ENCODE data around the gene CEP55. TPM values are rescaled to one million over a fixed set of nuclear protein-coding genes. Genes with fewer than 3 reads are reported as not detected.

CEP55 gene
- total and polyA plus RNA-seq, 4 donors: 0.43 to 2.8 (median 0.99) TPM

- Histone ChIP-seq H3K4me1 (ENCODE audit: control insufficient read depth in 1 of 2, insufficient read depth in 2 of 2, low read length in 2 of 2) (peaks cover 0 to 6% of the 10 kb centered on the region in 2 donors), H3K4me3 (ENCODE audit: low read length in 2 of 2) (no peak overlapping the region), H3K27me3 (ENCODE audit: control insufficient read depth in 1 of 2, insufficient read depth in 2 of 2, low read length in 1 of 2) (no peaks in the 10 kb centered on the region), H3K36me3 (ENCODE audit: control insufficient read depth in 1 of 2, insufficient read depth in 2 of 2, low read length in 1 of 2) (peaks cover 0 to 4% of the 10 kb centered on the region in 2 donors), H3K27ac (ENCODE audit: low read depth in 1 of 2, low read length in 2 of 2) (peak overlapping the region; percentile 65 to 85), H3K9me3 (ENCODE audit: control insufficient read depth, low read length) (no peaks in the 10 kb centered on the region)
- intact Hi-C loops (cut with DNase I): no loop called here
- 81 to 87% methylated on average over 8 of the region's 8 CpGs for WGBS, 2 donors
- ATAC-seq (ENCODE audit: low FRiP score): no peak
- no peak for DNase-seq
Observed at GRCh38 chr10:93457511-93457910, 38.9 kb upstream of the CEP55 start.

- H3K27ac ChIP-seq (ENCODE audit: low read depth in 1 of 2, low read length in 2 of 2): peak overlapping the region; percentile 87 to 96
- ATAC-seq (ENCODE audit: low FRiP score) (peak; percentile 92), DNase-seq (peak; percentile 91 to 92)
- H3K36me3 ChIP-seq (ENCODE audit: control insufficient read depth in 1 of 2, insufficient read depth in 2 of 2, low read length in 1 of 2): peaks cover 0 to 4% of the 10 kb centered on the region in 2 donors
- intact Hi-C loops (cut with DNase I): loop anchor here in 1 of 2 donors (2.0 kb wide), 1 partner anchor 14 kb away; no protein-coding TSS in a partner anchor
- no peaks in the 10 kb centered on the region for H3K27me3 ChIP-seq (ENCODE audit: control insufficient read depth in 1 of 2, insufficient read depth in 2 of 2, low read length in 1 of 2)
- no peak overlapping the region for H3K4me3 ChIP-seq (ENCODE audit: low read length in 2 of 2)
- peaks cover 0 to 6% of the 10 kb centered on the region in 2 donors for H3K4me1 ChIP-seq (ENCODE audit: control insufficient read depth in 1 of 2, insufficient read depth in 2 of 2, low read length in 2 of 2)
- 4 to 5% methylated on average over 6 of the region's 6 CpGs for WGBS, 2 donors
- H3K9me3 ChIP-seq (ENCODE audit: control insufficient read depth, low read length): no peaks in the 10 kb centered on the region
Observed at GRCh38 chr10:93458821-93459257, 37.6 kb upstream of the CEP55 start.

GRCh38 chr10:93459466-93459865, 36.9 kb upstream of the CEP55 start:
- ATAC-seq (ENCODE audit: low FRiP score): no peak
- peaks cover 0 to 4% of the 10 kb centered on the region in 2 donors for H3K36me3 ChIP-seq (ENCODE audit: control insufficient read depth in 1 of 2, insufficient read depth in 2 of 2, low read length in 1 of 2)
- peaks cover 0 to 9% of the 10 kb centered on the region in 2 donors for H3K4me1 ChIP-seq (ENCODE audit: control insufficient read depth in 1 of 2, insufficient read depth in 2 of 2, low read length in 2 of 2)
- H3K4me3 ChIP-seq (ENCODE audit: low read length in 2 of 2): no peak overlapping the region
- no peaks in the 10 kb centered on the region for H3K9me3 ChIP-seq (ENCODE audit: control insufficient read depth, low read length)
- 56 to 65% methylated on average over 3 of the region's 3 CpGs for WGBS, 2 donors
- intact Hi-C loops (cut with DNase I): loop anchor here in 1 of 2 donors (2.0 kb wide), 1 partner anchor 15 kb away; no protein-coding TSS in a partner anchor
- peak overlapping the region; percentile 87 to 96 for H3K27ac ChIP-seq (ENCODE audit: low read depth in 1 of 2, low read length in 2 of 2)
- H3K27me3 ChIP-seq (ENCODE audit: control insufficient read depth in 1 of 2, insufficient read depth in 2 of 2, low read length in 1 of 2): no peaks in the 10 kb centered on the region
- DNase-seq: no peak

- H3K4me1 ChIP-seq (ENCODE audit: control insufficient read depth in 1 of 2, insufficient read depth in 2 of 2, low read length in 2 of 2): peaks cover 0 to 11% of the 10 kb centered on the region in 2 donors
- WGBS, 2 donors: 32 to 35% methylated on average over 4 of the region's 4 CpGs
- no peak for DNase-seq
- no peak for ATAC-seq (ENCODE audit: low FRiP score)
- intact Hi-C loops (cut with DNase I): no loop called here
- H3K36me3 ChIP-seq (ENCODE audit: control insufficient read depth in 1 of 2, insufficient read depth in 2 of 2, low read length in 1 of 2): peaks cover 0 to 4% of the 10 kb centered on the region in 2 donors
- H3K27me3 ChIP-seq (ENCODE audit: control insufficient read depth in 1 of 2, insufficient read depth in 2 of 2, low read length in 1 of 2): no peaks in the 10 kb centered on the region
- H3K27ac ChIP-seq (ENCODE audit: low read depth in 1 of 2, low read length in 2 of 2): peak overlapping the region in 1 of 2 donors; percentile 79
- no peaks in the 10 kb centered on the region for H3K9me3 ChIP-seq (ENCODE audit: control insufficient read depth, low read length)
- H3K4me3 ChIP-seq (ENCODE audit: low read length in 2 of 2): no peak overlapping the region
Observed at GRCh38 chr10:93461109-93461806, 35.2 kb upstream of the CEP55 start.

GRCh38 chr10:93461807-93462178, 34.6 kb upstream of the CEP55 start:
- intact Hi-C loops (cut with DNase I): no loop called here
- 100% methylated on average over 1 of the region's 1 CpG for WGBS, 2 donors
- no peaks in the 10 kb centered on the region for H3K9me3 ChIP-seq (ENCODE audit: control insufficient read depth, low read length)
- H3K27me3 ChIP-seq (ENCODE audit: control insufficient read depth in 1 of 2, insufficient read depth in 2 of 2, low read length in 1 of 2): no peaks in the 10 kb centered on the region
- no peak overlapping the region for H3K4me3 ChIP-seq (ENCODE audit: low read length in 2 of 2)
- peaks cover 0 to 11% of the 10 kb centered on the region in 2 donors for H3K4me1 ChIP-seq (ENCODE audit: control insufficient read depth in 1 of 2, insufficient read depth in 2 of 2, low read length in 2 of 2)
- ATAC-seq (ENCODE audit: low FRiP score) (no peak), DNase-seq (no peak)
- H3K36me3 ChIP-seq (ENCODE audit: control insufficient read depth in 1 of 2, insufficient read depth in 2 of 2, low read length in 1 of 2): peaks cover 0 to 2% of the 10 kb centered on the region in 2 donors
- H3K27ac ChIP-seq (ENCODE audit: low read depth in 1 of 2, low read length in 2 of 2): no peak overlapping the region

- DNase-seq (no peak), ATAC-seq (ENCODE audit: low FRiP score) (no peak)
- Histone ChIP-seq H3K4me1 (ENCODE audit: control insufficient read depth in 1 of 2, insufficient read depth in 2 of 2, low read length in 2 of 2) (peaks cover 0 to 11% of the 10 kb centered on the region in 2 donors), H3K27me3 (ENCODE audit: control insufficient read depth in 1 of 2, insufficient read depth in 2 of 2, low read length in 1 of 2) (no peaks in the 10 kb centered on the region), H3K4me3 (ENCODE audit: low read length in 2 of 2) (no peak overlapping the region), H3K27ac (ENCODE audit: low read depth in 1 of 2, low read length in 2 of 2) (peak overlapping the region; percentile 19 to 88), H3K36me3 (ENCODE audit: control insufficient read depth in 1 of 2, insufficient read depth in 2 of 2, low read length in 1 of 2) (no peaks in the 10 kb centered on the region), H3K9me3 (ENCODE audit: control insufficient read depth, low read length) (no peaks in the 10 kb centered on the region)
- intact Hi-C loops (cut with DNase I): no loop called here
- WGBS, 2 donors: 25 to 36% methylated on average over 2 of the region's 2 CpGs
Observed at GRCh38 chr10:93462371-93462770, 34.0 kb upstream of the CEP55 start.

- DNase-seq: peak in 1 of 2 donors; percentile 70
- H3K27me3 ChIP-seq (ENCODE audit: control insufficient read depth in 1 of 2, insufficient read depth in 2 of 2, low read length in 1 of 2): no peaks in the 10 kb centered on the region
- no peak for ATAC-seq (ENCODE audit: low FRiP score)
- no peaks in the 10 kb centered on the region for H3K36me3 ChIP-seq (ENCODE audit: control insufficient read depth in 1 of 2, insufficient read depth in 2 of 2, low read length in 1 of 2)
- 27 to 42% methylated on average over 9 of the region's 9 CpGs for WGBS, 2 donors
- no peak overlapping the region for H3K4me3 ChIP-seq (ENCODE audit: low read length in 2 of 2)
- H3K9me3 ChIP-seq (ENCODE audit: control insufficient read depth, low read length): no peaks in the 10 kb centered on the region
- H3K4me1 ChIP-seq (ENCODE audit: control insufficient read depth in 1 of 2, insufficient read depth in 2 of 2, low read length in 2 of 2): peaks cover 0 to 11% of the 10 kb centered on the region in 2 donors
- intact Hi-C loops (cut with DNase I): no loop called here
- peak overlapping the region; percentile 32 to 90 for H3K27ac ChIP-seq (ENCODE audit: low read depth in 1 of 2, low read length in 2 of 2)
Observed at GRCh38 chr10:93462881-93463280, 33.5 kb upstream of the CEP55 start.

GRCh38 chr10:93463723-93464476, 32.5 kb upstream of the CEP55 start:
- intact Hi-C loops (cut with DNase I): loop anchor here in 1 of 2 donors (2.0 kb wide), 1 partner anchor 15 kb away; no protein-coding TSS in a partner anchor
- DNase-seq: peak in 1 of 2 donors; percentile 77

More at GRCh38 chr10:93463723-93464476, 32.5 kb upstream of the CEP55 start:
- Histone ChIP-seq H3K27ac (ENCODE audit: low read depth in 1 of 2, low read length in 2 of 2) (peak overlapping the region; percentile 83 to 86), H3K36me3 (ENCODE audit: control insufficient read depth in 1 of 2, insufficient read depth in 2 of 2, low read length in 1 of 2) (no peaks in the 10 kb centered on the region), H3K9me3 (ENCODE audit: control insufficient read depth, low read length) (no peaks in the 10 kb centered on the region), H3K4me3 (ENCODE audit: low read length in 2 of 2) (no peak overlapping the region), H3K4me1 (ENCODE audit: control insufficient read depth in 1 of 2, insufficient read depth in 2 of 2, low read length in 2 of 2) (peaks cover 3 to 19% of the 10 kb centered on the region in 2 donors), H3K27me3 (ENCODE audit: control insufficient read depth in 1 of 2, insufficient read depth in 2 of 2, low read length in 1 of 2) (no peaks in the 10 kb centered on the region)
- 38 to 46% methylated on average over 6 of the region's 6 CpGs for WGBS, 2 donors
- ATAC-seq (ENCODE audit: low FRiP score): peak; percentile 49

All from aorta (tissue), 5 donors.